IPS DF 6.9 (cell line): ENCODE measurements around the gene OPCML.

Source experiments
- DNase-seq: peaks from one replicate; pipeline ENCODE4 v3.0.0-alpha.2; 2013; ENCODE audit warnings: low read depth, low spot score
- H3K27ac ChIP-seq: one replicate; pipeline ENCODE4 v1.5.1; 2013; ENCODE audit warnings: low read length, control low read depth
- H3K27me3 ChIP-seq: 2 replicates; pipeline ENCODE4 v1.6.1; 2013; ENCODE audit warnings: mild to moderate bottlenecking, low read length; ENCODE audit not compliant: control insufficient read depth, insufficient read depth
- H3K36me3 ChIP-seq: 2 replicates; pipeline ENCODE4 v1.6.1; 2013; ENCODE audit warnings: low read length; ENCODE audit not compliant: control insufficient read depth, insufficient read depth
- H3K4me1 ChIP-seq: 2 replicates; pipeline ENCODE4 v1.6.1; 2013; ENCODE audit warnings: low read length; ENCODE audit not compliant: control insufficient read depth, insufficient read depth
- H3K4me3 ChIP-seq: 2 replicates; pipeline ENCODE4 v1.5.1; 2013; ENCODE audit warnings: mild to moderate bottlenecking, low read length
- H3K9me3 ChIP-seq: 2 replicates; pipeline ENCODE4 v1.6.1; 2013; ENCODE audit warnings: low read length, inconsistent platforms; ENCODE audit not compliant: control insufficient read depth, insufficient read depth
- WGBS: extraction: QIAGEN DNeasy Blood & Tissue Kit; methylation state at CpG from one replicate; pipeline ENCODE4 v1.1.7; 2013; ENCODE audit warnings: mixed read lengths, missing lambda C conversion rate; ENCODE audit not compliant: insufficient read length, insufficient coverage; 5-methylcytosine and 5-hydroxymethylcytosine counted together

The OPCML gene

GRCh38 chr11:132844956-132845696, 687.2 kb downstream of the OPCML start:
- H3K4me3 ChIP-seq = no peak overlapping the region
- H3K36me3 ChIP-seq = no peaks in the 10 kb centered on the region
- WGBS = no CpG with 5 or more reads among the region's 5 CpGs
- no peak overlapping the region for H3K27ac ChIP-seq
- H3K4me1 ChIP-seq = no peaks in the 10 kb centered on the region; the same call in 1 of the 2 replicates
- no peaks in the 10 kb centered on the region for H3K9me3 ChIP-seq
- H3K27me3 ChIP-seq = no peaks in the 10 kb centered on the region
- no peak for DNase-seq

- Histone ChIP-seq H3K4me3 (no peak overlapping the region), H3K4me1 (no peaks in the 10 kb centered on the region; the same call in 1 of the 2 replicates), H3K9me3 (no peaks in the 10 kb centered on the region), H3K27ac (no peak overlapping the region), H3K27me3 (no peaks in the 10 kb centered on the region), H3K36me3 (no peaks in the 10 kb centered on the region)
- DNase-seq = no peak
- 100% methylated on average over 4 of the region's 12 CpGs for WGBS
These were observed 691.6 kb downstream of the OPCML start for GRCh38 chr11:132840660-132841059.

- no CpG with 5 or more reads among the region's 5 CpGs for WGBS
- Histone ChIP-seq H3K36me3 (no peaks in the 10 kb centered on the region), H3K4me3 (no peak overlapping the region), H3K27ac (no peak overlapping the region), H3K9me3 (no peaks in the 10 kb centered on the region), H3K27me3 (no peaks in the 10 kb centered on the region), H3K4me1 (no peaks in the 10 kb centered on the region; the same call in 1 of the 2 replicates)
- no peak for DNase-seq
These were observed 692.1 kb downstream of the OPCML start for GRCh38 chr11:132840191-132840590.

GRCh38 chr11:132839236-132839945, 692.9 kb downstream of the OPCML start:
- Histone ChIP-seq H3K36me3 (no peaks in the 10 kb centered on the region), H3K4me1 (no peaks in the 10 kb centered on the region; the same call in 1 of the 2 replicates), H3K27ac (no peak overlapping the region), H3K27me3 (no peaks in the 10 kb centered on the region), H3K9me3 (no peaks in the 10 kb centered on the region), H3K4me3 (no peak overlapping the region)
- DNase-seq = no peak
- WGBS = no CpG with 5 or more reads among the region's 18 CpGs

- no peak for DNase-seq
- WGBS = no CpG with 5 or more reads among the region's 7 CpGs
- no peaks in the 10 kb centered on the region for H3K36me3 ChIP-seq
These were observed 693.7 kb downstream of the OPCML start for GRCh38 chr11:132838627-132839026.

GRCh38 chr11:132831272-132831671, 701.0 kb downstream of the OPCML start:
- H3K36me3 ChIP-seq = no peaks in the 10 kb centered on the region
- no peaks in the 10 kb centered on the region for H3K4me1 ChIP-seq
- H3K9me3 ChIP-seq = no peaks in the 10 kb centered on the region
- no peak for DNase-seq
- WGBS = no CpG with 5 or more reads among the region's 2 CpGs
- H3K27me3 ChIP-seq = no peaks in the 10 kb centered on the region
- no peak overlapping the region for H3K27ac ChIP-seq
- no peak overlapping the region for H3K4me3 ChIP-seq

More at GRCh38 chr11:132838627-132839026, 693.7 kb downstream of the OPCML start:
- Histone ChIP-seq H3K9me3 (no peaks in the 10 kb centered on the region), H3K4me1 (no peaks in the 10 kb centered on the region; the same call in 1 of the 2 replicates), H3K27me3 (no peaks in the 10 kb centered on the region), H3K4me3 (no peak overlapping the region), H3K27ac (no peak overlapping the region)

GRCh38 chr11:132824642-132825041, 707.7 kb downstream of the OPCML start:
- Histone ChIP-seq H3K9me3 (no peaks in the 10 kb centered on the region), H3K4me1 (no peaks in the 10 kb centered on the region), H3K36me3 (no peaks in the 10 kb centered on the region), H3K27me3 (no peaks in the 10 kb centered on the region), H3K4me3 (no peak overlapping the region), H3K27ac (no peak overlapping the region)
- 100% methylated on average over 1 of the region's 1 CpG for WGBS
- DNase-seq = no peak

- DNase-seq = no peak
- no CpG with 5 or more reads among the region's 5 CpGs for WGBS
- Histone ChIP-seq H3K4me1 (no peaks in the 10 kb centered on the region), H3K36me3 (no peaks in the 10 kb centered on the region), H3K27ac (no peak overlapping the region), H3K27me3 (no peaks in the 10 kb centered on the region), H3K9me3 (no peaks in the 10 kb centered on the region), H3K4me3 (no peak overlapping the region)
These were observed 710.0 kb downstream of the OPCML start for GRCh38 chr11:132822276-132822675.

- Histone ChIP-seq H3K4me1 (no peaks in the 10 kb centered on the region), H3K27me3 (no peaks in the 10 kb centered on the region), H3K4me3 (no peak overlapping the region), H3K9me3 (no peaks in the 10 kb centered on the region), H3K27ac (no peak overlapping the region), H3K36me3 (no peaks in the 10 kb centered on the region)
- no CpG with 5 or more reads among the region's 4 CpGs for WGBS
- DNase-seq = no peak
These were observed 710.8 kb downstream of the OPCML start for GRCh38 chr11:132821499-132821898.

GRCh38 chr11:132821014-132821413, 711.3 kb downstream of the OPCML start:
- DNase-seq = no peak
- H3K27ac ChIP-seq = no peak overlapping the region
- no peaks in the 10 kb centered on the region for H3K36me3 ChIP-seq
- no peaks in the 10 kb centered on the region for H3K9me3 ChIP-seq
- no peaks in the 10 kb centered on the region for H3K4me1 ChIP-seq
- no peaks in the 10 kb centered on the region for H3K27me3 ChIP-seq
- WGBS = no CpG with 5 or more reads among the region's 1 CpG
- H3K4me3 ChIP-seq = no peak overlapping the region
